Activated T-cell treated with anti-CD3 and anti-CD28 coated beads for 24 hours (primary cell): ENCODE data around the gene TMEM80.

Experiments
- DNase-seq: peaks from one replicate; pipeline ENCODE4 v3.0.0-alpha.2; 2020; ENCODE audit warnings: low read depth

TMEM80 gene

DNA sequence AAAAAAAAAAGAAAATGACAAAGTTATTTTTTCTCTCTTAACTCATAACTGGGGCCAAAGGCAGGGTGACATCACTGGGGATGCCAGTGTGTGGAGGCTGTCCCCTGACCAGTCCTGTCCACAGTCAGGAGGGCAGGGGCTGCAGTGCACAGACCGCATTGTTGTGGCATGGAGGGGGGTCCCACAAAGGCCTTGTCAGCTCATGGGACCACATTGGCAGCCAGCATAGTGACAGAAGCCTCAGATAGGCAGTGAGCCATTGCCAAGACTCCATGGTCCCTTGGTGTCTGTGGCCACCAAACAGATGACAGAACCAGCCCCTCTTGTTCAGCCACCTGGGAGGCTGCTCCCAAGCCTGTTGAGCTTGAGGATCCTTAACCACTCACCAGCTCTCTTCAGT is 4.1 kb downstream of the TMEM80 start:
- DNase-seq = no peak

DNA sequence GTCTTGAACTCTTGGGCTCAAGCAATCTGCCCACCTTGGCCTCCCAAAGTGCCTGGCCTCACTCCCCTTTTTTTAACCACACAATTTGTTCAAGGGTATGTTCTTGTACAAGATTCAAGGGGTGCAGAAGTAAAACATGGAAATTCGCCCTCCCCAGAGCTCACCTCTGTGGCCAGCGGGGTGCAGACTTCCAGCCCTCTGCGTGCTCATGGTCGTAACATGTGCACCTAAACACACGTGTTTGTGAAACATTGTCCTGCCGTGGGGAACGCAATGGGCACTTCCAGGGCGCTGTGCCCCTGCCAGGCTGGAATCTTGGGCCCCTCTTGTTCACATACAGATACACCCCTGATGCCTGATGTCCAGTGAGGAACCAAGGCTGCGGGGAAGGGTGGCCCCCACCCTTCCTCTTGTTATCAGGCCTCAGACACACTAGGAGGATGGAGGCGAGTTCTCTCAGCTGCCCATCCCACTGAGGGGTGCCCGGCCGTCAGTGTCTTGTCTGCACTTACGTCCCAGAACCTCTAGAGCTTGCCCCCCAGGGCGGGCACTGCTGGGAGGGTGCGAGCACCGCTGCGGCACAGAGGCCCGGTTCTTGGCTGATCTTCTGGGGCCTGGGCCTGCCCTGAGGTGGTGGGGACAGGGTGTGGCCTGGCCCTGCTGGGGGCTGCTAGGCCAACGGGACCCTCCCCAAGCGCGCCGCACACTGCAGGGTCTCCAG is 6.3 kb downstream of the TMEM80 start:
- DNase-seq = no peak

DNA sequence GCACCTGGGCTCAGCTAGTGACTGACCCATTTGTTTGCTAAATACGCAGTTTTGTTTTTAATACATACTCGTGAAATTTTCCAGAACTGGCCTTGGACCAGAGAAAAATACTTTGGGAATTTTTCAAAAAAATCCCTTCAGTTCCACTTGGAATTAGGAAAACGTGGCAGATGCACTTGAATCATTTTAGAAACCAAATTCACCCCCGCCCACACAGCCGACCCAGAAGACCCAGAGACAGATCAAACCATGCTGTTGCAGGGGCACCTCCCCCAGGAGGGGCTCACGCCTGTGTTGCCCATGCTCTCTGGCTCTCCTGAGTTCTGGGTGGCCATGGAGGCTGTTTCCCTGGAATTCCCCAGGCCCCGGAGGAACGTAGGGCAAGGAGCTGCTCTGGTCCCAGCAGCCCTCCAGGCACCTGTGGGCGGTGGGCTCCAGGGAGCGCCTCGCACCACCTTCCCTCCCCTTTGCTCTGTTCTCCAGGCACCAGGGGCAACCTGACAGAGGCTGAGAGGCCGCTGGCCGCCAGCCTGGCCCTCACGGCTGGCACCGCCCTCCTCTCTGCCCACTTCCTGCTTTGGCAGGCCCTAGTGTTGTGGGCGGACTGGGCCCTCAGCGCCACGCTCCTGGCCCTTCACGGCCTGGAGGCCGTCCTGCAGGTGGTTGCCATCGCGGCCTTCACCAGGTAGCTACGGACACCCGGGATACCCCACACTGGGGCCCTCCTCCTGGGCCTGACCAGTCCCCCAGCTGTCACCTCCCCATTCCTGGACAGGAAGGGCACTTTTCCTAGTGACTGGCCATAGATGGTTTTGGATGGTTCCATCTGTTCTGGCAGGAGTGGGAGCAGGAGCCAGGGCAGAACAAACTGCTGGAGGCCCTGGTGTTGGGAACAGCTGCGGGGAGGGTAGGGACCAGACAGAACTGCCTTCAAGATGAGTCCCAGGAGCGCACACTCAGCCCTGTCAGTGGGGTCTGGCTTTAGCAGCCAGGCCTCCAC is 7.1 kb downstream of the TMEM80 start:
- DNase-seq = no peak

DNA sequence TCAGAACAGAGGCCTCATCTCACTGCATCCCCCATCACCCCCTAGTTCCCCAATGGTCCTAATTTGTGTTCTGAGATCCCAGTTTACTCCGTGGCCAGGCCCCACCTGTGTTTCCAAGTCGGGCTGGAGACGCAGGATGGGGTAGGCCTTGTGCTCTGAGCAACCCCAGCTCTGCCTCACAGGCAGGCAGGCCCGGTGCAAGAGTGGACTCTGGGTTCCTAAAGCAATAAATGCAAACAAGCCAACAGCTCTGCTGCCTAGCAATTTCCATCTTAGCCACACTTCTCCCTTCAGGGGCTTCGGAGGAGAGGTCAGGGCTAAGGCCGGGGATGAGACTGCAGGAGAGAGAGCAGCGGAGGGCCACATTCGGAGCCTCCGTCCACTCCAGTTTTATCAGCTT is 7.9 kb downstream of the TMEM80 start:
- no peak for DNase-seq

DNA sequence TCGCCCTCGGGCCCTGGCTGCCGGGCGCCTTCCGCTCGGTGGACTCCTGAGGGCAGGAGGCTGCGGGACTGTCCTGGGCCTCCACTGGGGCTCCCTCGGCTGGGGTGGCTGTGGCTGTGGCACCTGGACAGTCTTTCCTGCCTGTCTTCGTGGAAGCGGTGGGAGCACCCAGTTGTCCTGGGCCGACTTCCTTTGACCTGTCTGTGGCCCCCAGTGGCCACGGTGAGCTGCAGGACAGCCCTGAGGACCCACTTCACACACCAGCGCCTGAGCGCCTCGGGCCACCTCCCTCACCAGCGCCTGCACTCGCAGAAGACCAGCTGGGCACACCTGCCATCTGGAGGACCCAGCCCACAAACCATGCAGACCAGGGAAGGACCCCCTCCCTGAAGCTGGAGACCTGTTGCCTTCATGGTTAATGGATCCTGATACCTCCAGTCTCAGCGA is 8.6 kb downstream of the TMEM80 start:
- DNase-seq = no peak

DNA sequence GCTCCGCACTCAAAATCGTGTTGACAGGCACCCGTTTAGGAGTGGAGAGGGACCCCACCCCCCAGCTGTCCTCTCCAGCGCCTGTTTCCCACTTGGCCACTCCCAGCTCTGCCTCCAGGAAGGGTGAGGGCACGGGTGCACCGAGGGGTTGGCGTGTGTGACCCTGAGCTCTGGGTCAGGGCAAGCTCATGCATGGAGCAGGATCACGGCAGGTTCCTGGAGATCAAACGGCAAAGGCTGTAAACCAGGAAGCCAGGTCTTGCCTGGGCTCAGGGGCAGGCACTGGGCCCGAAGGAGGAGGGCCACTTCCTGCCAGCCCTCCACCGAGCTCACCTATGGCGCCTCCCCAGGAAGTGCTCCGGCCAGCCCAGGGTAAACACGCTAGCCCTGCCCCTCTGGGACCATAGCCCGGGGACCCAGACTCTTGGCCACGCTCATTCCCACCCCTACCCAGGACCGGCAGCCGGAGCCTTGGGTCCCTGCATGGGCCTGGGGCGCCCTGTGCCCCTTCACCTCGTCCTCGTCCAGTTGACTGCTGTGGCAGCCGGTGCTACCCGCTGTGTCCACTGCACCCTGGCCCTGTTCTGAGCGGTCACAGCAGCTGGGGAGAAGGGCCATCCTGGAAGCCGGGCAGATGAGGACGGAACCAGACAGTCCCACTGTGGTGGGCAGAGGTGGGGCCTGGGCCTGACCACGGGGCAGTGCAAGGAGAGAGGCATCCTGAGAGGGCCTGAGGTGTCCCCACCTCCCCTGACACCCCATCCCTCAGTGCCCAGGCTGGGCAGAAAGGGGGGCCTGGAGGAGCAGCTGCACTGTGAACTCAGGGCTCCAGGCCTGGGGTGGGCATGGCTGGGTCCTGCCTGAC is 9.4 kb downstream of the TMEM80 start:
- no peak for DNase-seq

DNA sequence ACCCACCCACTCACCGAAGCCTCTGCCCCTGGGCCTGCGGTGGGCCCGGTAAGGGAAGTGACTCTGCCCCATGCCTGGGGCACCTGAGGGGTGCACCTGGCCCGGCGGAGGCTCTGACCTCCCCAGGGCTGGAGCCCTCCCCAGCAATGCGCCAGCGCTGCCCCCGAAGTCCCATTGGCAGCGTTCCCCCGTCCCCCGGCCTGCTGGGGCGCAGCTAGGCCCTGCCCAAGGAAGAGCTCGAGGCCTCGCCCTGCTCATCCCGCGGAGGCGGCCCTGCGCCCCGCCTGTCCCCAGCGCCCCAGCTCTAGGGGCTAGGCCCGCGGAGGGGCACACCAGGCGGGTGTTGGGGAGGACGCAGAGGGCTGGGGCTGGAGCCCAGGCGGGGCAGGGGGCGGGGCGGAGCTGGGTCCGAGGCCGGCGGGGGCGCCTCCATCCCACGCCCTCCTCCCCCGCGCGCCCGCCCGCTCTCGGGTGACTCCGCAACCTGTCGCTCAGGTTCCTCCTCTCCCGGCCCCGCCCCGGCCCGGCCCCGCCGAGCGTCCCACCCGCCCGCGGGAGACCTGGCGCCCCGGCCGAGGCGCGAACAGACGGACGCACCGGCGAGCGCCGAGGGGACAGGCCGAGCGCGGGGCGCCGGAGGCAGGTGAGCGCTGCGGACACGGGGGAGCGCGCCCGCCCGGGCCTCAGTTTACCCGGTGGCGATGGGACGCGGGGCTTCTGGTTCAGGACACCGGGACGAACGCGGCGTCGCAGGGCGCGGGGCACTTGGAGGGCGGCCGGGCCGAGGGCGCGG is 10.2 kb downstream of the TMEM80 start, which contains the start of gene EPS8L2:
EPS8L2 (plus strand) TSS at position 586 of the 793 bp plus-strand sequence. CDS start 3,177 bp downstream, outside the sequence.
- no peak for DNase-seq

DNA sequence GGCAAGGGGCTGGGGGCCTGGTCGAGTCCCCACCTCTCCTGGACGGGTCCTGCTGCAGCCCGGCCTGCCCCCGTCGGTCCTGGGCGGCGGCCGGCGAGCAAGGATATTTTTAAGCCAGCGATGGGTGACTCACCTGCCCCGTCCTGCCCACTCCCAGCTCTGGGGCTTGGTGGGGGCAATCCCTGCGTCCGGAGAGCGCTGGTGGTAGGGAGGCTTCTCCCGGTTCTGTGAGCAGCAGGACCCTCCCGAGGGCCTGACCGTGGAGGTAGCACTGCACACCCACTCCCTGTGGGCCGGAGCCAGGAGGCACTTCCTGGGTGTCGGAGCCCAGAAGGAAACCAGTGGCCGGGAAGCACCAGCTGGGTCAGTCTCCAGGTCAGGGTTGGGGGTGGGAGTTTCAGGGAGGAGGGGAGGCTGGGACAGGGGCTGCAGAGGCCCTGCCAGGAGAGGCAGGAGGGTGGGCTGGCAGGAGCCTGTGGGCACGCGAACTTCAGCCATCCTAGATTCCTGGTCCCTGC is 10.9 kb downstream of the TMEM80 start:
- DNase-seq = no peak

DNA sequence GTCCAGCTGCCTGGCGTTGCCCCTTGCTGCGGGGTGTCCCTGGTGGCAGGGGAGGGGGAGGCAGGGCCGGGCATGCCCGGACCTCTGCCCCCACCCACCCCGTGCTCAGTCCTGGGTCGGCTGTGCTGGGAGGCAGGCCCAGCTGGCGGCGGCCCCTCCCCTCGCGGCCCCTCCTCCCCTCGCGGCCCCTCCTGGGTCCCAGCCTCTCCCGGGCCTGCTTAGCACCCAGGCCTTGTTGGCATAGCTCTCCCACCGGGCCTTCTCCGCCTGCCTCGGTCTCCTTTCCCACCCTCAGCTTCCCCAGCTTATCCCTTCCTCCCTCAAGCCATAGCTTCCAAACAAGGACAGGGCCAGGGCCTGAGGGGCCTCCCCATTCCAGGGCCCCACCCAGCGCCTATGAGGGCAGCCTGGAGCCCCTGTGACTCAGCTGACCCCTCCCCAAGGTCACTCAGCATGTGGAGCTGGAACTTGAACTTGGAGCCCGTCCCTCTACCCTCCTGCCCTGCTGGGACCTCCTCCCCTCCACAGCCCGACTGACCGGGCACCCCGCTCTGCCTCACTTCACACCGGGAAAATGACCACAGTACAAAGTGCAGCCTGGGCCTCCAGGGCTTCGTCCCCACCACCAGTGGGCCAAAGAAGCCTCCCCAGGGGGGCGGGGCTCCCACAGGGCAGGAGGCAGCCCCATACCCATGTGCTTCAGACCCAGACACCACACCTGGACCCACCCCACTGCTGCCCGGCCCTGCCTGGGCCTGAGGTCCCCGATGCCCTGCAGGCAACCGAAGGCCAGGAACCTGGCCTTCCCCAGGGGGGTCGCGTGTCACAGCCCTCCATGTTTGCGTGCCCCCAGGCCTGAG is 11.6 kb downstream of the TMEM80 start:
- DNase-seq = no peak

DNA sequence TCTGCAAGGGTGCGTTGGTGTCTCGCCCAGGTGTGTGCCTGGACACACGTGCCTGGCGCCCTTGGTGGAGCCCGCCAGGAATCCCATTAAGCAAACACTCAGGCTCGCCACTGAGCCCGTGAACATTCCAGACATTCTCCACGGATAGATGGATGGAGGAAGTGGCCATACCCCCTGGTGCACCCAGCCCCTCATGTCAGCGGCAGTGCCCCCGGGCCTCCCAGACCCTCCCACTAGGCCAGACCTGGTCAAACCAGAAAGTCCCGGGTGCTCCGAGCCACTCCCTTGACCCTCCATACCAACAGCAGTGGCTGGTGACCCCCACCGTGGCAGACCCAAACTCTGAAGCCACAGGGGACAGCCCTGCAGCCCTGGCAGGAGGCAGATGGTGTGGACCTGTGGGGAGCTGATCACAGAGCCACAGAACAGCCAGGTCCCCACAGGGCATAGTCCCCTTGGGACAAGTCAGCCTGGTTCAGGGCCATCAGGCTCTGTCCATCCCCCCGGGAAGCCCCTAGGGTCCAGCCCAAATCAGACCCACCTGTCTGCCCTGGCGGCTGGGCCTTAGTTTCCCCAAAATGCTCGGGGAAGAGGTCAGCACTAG is 12.3 kb downstream of the TMEM80 start:
- no peak for DNase-seq

DNA sequence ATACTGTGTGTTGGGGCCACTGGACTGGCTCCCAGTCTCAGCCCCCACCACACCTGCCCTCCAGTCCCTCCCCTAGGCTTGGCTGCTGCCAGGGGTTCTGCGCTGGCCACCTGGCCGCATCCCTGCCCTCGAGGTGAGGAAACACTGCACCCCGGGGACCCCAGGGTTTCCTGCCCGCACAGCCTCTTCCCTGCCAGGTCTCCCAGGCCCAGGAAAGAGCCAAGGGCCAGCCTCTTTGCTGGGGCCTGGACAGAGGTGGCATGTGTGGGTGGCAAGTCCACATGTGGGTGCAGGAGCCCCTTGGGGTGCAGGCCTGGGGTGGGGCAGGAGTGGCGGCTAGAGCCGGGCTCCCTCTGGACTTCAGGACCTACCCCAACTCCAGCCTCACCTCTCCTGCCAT is 12.9 kb downstream of the TMEM80 start:
- DNase-seq = no peak

DNA sequence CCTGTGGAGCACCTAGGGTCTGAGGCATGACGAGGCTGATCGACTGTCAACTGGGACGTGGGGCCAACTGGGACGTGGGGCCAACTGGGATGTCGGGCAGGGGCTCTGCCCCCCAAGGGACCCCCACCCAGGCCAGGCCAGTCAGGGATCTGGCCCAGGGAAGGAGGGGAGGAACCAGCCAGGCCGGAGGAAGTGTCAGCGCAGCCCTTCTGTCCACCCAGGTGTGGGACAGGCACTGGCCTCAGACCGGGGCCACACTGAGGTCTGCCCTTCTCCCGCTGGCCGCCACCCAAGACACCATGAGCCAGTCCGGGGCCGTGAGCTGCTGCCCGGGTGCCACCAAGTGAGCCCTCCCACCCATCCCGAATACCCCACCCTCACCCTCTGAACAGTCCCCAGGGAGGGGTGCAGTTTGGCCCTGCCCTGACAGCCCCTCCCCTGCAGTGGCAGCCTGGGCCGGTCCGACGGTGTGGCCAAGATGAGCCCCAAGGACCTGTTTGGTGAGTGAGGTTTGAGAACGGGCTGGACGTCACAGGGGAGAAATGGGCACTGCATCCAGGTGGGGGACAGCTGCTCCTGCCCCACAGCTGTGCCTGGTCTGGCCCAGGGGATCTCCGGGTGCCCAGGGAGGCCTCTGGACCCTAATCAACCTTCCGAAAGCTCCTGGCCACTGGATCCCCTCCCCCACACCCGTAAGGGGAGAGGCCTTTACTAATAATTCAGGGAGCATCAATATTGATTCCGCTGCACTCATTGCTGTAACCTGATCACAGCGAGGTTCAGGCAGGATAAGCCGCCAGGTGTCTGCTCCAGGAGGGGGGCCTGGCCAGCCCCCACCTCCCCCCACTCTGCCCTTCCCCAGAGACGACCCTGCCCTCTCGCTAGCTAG is 13.7 kb downstream of the TMEM80 start:
- DNase-seq = no peak

DNA sequence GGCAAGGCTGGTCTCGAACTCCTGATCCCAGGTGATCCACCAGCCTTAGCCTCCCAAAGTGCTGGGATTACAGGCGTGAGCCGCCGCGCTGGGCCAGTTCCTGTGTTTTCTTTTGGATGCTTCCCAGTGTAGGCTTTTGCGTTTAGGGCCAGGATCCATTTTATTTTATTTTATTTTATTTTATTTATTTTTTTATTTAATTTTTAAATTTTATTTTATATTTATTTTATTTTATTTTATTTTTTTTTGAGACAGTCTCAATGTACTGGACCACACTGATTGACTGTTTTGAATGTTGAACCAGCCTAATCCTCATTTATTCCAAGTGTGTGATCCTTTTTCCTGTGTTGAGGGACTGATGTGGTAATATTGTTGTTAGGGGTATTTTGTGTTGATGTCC is 18.8 kb downstream of the TMEM80 start:
- DNase-seq = no peak

DNA sequence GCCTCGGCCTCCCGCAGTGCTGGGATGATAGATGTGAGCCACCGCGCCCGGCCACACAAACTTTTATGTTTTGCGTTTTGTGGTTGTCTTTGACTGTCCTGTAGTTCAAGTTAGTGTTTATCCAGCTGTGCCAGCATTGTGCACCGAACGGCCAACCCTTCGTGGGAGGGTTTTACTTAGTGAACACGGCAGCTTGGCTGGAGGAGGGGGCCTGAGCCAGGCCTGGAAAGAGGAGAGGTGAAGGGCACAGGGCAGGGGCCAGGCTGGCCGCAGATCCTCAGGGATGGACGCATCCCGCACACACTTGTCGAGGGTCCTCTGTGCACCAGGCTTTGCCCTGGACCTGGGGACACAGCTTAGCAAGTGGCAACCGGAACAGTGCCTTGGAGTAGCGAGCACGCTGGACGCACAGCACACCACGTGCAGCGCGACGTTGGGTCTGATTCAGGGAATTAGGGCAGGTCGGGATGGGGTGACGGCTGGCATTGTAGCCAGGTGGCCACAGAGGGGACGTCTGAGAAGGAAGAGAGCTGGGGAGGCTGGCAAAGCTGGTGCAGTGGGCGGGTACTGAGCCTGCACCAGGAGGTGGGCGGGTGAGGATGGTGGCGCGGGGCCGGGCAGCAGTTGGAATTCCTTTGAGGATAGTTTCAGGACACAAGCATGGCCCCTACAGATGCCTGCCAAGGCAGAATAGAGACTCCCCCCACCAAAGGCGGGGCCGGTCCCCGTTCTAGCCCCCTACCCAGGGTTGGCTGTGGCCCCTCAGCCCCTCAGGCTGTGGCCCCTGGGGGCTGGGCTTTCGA is 23.8 kb downstream of the TMEM80 start:
- DNase-seq = no peak

DNA sequence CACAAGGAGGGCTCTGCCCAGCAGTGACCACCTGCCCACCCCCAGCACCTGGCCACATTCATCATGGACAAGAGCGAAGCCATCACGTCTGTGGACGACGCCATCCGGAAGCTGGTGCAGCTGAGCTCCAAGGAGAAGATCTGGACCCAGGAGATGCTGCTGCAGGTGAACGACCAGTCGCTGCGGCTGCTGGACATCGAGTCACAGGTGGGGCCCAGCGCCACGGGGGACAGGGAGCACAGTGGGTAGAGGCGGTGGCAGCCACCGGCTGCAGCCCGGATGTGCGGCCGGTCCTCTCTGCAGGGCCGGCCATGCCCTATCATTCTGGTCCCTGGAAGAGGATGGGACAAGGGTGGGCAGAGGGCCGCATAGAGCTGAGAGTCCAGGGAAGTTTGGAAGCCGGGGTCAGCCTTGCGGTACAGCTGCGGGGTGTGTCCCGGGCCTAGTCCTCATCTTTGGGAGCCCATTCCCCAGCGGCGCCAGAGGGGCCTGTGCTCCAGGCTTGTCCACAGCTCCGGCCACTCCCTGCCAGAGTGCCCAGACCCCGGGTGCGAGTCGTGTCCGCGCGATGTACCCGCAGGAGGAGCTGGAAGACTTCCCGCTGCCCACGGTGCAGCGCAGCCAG is 24.5 kb downstream of the TMEM80 start:
- no peak for DNase-seq

DNA sequence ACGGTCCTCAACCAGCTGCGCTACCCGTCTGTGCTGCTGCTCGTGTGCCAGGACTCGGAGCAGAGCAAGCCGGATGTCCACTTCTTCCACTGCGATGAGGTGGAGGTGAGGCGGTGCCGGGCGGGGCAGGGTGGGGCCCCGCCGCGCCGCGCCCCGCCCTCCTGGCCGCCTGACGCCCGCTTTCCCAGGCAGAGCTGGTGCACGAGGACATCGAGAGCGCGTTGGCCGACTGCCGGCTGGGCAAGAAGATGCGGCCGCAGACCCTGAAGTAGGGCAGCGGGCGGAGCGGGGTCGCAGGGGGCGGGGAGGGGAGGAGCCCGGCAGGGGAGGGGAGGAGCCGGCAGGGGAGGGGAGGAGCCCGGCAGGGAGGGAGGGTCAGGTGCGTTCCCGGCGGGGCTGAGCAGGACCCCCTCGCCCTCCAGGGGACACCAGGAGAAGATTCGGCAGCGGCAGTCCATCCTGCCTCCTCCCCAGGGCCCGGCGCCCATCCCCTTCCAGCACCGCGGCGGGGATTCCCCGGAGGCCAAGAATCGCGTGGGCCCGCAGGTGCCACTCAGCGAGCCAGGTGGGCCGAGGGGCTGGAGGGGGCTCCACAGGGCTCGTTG is 25.1 kb downstream of the TMEM80 start:
- no peak for DNase-seq

DNA sequence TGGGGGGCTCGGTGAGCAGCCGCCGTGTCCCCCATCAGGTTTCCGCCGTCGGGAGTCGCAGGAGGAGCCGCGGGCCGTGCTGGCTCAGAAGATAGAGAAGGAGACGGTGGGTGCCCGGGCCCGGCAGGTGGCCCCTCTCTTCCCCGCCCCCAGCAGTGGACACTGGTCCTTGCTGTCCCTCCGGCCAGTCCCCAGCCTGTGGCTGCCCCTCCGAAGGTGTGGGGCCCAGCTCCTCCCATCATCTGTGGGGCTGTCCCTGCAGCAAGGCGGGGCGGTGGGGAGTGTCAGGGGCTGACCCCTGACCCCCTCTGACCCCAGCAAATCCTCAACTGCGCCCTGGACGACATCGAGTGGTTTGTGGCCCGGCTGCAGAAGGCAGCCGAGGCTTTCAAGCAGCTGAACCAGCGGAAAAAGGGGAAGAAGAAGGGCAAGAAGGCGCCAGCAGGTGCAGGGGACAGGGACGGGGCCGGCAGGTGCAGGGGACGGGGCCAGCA is 25.7 kb downstream of the TMEM80 start:
- no peak for DNase-seq
